GM19239 (cell line): Measurements from ENCODE around the gene CMKLR1.

ENCODE experiments used
- DNase-seq: peaks from one replicate; pipeline ENCODE4 v3.0.0; 2011; ENCODE audit warnings: low spot score; ENCODE audit not compliant: insufficient read length
- FAIRE-seq: peaks from 2 replicates; lab custom pipeline; 2011; peaks lifted over from hg19 to GRCh38; lab: Jason Lieb, UNC

CMKLR1 gene

DNA sequence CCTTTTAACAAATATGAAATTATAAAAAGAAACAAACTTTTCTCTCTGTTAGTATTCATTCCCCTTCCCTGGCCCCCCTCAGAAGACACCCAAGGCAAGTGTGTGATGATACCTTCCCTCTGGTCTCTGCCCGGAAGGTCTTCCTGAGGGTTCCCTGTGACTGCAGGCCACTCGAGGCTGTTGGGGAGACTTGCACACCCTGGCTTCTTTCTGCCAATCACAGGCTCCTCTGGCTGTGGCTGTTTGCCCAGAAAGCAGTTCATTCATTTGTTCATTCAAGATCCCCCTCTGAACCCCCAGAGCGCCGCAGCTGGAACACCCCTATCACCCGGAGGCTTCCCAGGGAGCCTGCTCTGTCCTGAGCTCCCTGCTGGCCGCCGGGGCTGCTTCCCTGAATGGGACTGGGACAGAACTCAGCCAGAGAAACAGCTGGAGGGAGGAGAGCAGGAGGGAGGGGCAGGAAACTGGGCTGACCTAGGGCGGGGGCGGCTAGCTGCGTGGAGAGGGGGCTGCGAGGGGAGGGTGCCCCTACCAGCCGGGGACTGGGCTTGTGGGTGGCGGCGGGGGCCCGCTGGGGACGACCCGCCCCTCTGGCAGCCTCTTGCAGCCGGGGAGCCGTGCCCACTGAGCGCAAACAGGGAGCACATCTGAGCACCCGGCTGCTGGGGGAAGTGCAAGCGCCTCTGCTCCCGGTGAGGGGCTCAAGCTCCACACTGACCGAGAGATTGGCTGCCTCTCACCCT is at the start of gene CMKLR1:
Gene CMKLR1, minus strand, starts transcription at position 397 of the 743 bp plus-strand sequence. CDS start 45,720 bp downstream, outside the sequence.
- no peak for DNase-seq
- FAIRE-seq: no peak

- FAIRE-seq: no peak
These were observed 48.7 kb upstream of the CMKLR1 start for GRCh38 chr12:108387771-108388170.

DNA sequence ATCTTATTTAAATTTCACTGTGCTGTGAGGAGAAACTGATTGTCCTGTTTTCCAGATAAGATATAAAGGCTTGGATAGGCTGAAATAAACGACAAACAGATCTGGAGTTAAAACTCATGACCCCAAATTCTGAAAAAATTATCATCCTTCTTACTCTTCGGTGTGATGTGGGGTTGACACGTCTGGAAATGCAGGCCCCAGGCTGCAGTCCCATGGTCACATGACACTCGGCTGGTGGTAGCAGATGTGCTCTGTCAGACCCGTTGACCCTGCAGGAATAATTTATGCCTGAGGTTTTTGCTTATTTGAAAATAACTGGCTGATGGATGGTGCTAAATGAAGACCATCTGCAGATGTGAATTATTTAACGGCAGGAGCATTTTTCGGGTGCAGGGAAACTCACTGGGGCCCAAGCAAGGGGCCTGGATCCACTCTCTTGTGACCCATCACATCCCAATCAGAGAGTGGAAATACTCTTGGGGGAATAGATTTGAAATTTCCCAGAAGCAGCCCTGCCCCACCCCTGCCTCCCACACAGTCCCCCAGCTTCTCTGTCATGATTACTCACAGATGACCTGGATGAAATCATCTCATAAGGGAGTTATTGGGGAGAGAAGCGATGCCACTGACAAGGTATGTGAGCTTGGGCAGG is 47.7 kb upstream of the CMKLR1 start:
- no peak for DNase-seq
- FAIRE-seq: no peak

More at GRCh38 chr12:108387771-108388170, 48.7 kb upstream of the CMKLR1 start:
- no peak for DNase-seq

GRCh38 chr12:108382437-108382801 is 43.3 kb upstream of the CMKLR1 start:
- no peak for FAIRE-seq
- no peak for DNase-seq

GRCh38 chr12:108381787-108382436 is 42.8 kb upstream of the CMKLR1 start:
- FAIRE-seq (no peak), DNase-seq (no peak)

DNA sequence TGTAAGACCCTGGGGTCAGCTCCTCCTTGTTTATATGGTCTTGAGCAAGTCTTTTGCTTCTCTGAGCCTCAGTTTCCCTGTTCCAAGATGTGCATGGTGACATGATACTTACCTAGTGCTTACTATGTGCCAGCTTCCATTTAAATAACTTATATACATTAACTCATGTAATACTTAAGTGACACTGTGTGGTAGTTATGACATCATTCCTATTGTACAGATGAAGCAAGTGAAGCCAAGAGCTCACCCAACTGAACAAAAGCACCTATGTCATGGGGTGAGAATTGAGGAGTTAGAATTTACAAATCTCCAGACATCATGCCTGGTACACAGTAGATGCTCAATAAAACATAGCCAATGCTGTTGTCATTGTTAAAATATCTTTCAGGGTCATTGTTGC is 41.3 kb upstream of the CMKLR1 start:
- DNase-seq (no peak), FAIRE-seq (no peak)

DNA sequence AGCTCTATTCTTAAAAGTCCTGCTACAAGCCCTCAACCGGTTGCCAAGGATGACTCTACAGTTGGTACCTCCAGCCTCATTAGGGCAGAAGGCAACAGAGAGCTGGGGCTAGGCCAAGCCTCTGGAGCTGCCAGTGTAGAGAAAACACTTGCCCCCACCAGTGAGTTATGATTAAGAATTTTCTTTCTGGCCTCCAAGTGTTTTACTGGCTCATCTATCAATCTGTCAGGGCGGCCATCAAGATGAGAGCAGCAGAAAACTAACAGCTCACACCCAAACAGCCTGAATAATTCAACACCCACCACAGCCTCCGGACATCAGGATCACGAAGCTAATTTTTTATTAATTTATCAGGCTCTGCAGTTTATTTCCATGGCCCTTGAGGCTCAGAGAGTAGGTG is 40.7 kb upstream of the CMKLR1 start:
- no peak for FAIRE-seq

DNA sequence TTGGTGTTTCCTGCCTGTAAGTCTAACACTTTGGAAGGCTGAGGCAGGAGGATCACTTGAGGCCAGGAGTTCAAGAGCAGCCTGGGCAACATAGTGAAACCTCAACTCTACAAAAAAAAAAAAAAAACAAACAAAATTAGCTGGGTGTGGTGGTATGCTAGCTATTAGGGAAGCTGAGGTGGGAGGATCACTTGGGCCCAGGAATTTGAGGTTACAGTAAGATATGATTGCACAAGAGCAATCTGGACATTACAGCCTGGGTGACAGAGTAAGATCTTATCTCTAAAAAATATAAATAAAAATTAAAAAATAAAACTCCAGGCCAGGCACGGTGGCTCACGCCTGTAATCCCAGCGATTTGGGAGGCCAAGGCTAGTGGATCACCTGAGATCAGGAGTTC is 39.8 kb upstream of the CMKLR1 start:
- DNase-seq (no peak), FAIRE-seq (no peak)

More for the DNA sequence above, 40.7 kb upstream of the CMKLR1 start:
- DNase-seq: no peak

DNA sequence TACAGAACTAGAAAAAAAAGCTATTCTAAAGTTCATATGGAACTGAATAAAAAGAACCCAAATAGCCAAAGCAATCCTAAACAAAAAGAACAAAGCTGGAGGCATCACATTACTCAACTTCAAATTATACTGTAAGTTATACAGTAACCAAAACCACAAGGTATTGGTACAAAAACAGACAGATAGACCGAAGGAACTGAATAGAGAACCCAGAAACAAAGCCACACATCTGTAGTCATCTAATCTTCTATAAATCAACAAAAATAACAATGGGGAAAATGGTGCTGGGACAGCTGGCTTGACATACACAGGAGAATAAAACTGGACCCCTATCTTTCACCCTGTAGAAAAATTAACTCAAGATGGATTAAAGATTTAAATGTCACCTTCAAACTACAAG is 38.1 kb upstream of the CMKLR1 start:
- FAIRE-seq (no peak), DNase-seq (no peak)

DNA sequence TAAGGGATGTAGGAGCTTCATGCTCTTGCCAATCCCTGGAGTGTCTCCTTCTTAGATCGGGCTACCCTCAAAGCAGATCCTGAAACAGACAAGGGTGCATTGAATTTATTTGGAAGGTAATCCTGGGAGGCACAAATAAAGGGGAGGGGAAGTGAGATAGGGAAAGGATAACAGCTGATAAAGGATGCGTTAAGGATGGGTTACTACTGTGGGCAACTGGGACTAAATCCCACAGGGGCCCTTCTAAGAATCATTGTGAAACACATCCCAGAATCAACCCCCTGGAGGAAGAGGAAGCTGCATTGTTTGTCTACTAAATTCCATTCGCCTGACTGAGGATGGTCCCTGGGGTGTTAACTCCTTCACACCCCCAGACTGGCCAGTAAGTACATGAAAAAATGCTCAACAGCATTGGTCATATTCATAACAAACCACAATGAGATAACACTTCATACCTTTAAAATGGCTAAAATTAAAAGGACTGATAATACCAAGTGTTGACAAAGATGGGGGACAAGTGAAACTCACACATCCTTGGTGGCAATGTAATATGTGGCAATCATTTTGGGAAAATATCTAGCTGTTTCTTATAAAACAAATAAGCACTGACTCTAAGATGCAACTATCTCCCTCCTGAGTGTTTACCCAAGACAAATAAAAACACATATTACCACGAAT is 37.0 kb upstream of the CMKLR1 start:
- DNase-seq (no peak), FAIRE-seq (no peak)

DNA sequence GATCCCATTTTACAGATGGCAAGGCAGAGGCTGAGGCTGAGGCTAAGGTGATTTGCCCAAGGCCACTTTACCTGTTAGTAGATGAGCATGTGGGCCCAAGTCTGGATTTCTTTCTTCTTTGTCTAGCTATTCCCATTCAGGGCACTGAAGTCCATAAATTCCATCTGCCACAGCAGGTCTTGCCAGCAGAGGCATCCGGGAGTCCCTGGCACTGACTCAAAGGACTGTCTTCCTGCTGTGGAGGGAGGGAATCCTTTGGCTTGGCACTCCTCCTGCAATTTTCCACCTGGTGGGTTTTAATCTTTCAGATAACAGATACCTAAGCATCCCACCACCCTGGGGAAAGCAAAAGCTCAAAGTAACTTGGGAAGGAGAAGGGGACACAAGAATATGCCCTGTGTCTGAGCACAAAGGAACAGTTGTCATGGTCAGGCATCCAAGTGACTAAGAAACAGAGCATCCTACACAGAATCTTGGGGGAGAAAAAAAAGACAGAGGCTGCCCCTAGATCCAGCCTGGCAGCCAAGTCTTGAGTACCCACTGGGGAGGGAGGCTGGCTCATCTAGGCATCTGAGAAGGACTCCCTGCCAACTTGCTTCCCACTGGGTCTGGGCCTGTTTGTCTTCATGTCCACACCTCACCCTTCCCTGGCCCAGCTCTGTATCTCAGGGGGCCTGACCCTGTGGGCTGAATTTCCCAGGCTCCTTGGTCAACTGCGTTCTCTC is 35.6 kb upstream of the CMKLR1 start:
- no peak for FAIRE-seq

GRCh38 chr12:108373111-108373510 is 34.0 kb upstream of the CMKLR1 start:
- DNase-seq: no peak
- no peak for FAIRE-seq

More for the DNA sequence above, 35.6 kb upstream of the CMKLR1 start:
- DNase-seq: no peak

- no peak for DNase-seq
- FAIRE-seq: no peak
These were observed 32.8 kb upstream of the CMKLR1 start for GRCh38 chr12:108371801-108372344.

GRCh38 chr12:108370415-108370814 is 31.3 kb upstream of the CMKLR1 start:
- DNase-seq: no peak

GRCh38 chr12:108369736-108370396 is 30.8 kb upstream of the CMKLR1 start:
- FAIRE-seq (no peak), DNase-seq (no peak)

More at GRCh38 chr12:108370415-108370814, 31.3 kb upstream of the CMKLR1 start:
- FAIRE-seq: no peak

- DNase-seq (no peak), FAIRE-seq (no peak)
These were observed 29.0 kb upstream of the CMKLR1 start for GRCh38 chr12:108368089-108368488.

DNA sequence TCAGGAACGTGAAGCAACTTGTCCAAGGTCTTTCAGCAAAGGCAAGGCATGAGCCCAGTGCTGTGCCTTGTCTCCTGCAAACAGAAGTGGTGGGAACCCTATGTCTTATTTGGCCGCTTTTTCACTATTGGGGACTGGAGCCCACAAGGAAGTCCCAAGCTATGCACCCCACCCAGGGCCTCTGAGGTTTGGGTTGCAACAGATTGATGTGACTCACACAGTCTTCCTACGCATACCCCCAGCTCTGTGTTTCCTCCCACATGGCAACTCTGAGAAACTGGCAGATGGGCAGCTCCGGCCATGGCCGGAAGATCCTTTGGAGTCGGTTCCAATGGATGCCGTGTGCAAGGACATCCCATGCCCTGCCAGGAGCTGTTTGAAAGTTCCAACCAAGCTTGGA is 28.3 kb upstream of the CMKLR1 start:
- no peak for DNase-seq
- no peak for FAIRE-seq

DNA sequence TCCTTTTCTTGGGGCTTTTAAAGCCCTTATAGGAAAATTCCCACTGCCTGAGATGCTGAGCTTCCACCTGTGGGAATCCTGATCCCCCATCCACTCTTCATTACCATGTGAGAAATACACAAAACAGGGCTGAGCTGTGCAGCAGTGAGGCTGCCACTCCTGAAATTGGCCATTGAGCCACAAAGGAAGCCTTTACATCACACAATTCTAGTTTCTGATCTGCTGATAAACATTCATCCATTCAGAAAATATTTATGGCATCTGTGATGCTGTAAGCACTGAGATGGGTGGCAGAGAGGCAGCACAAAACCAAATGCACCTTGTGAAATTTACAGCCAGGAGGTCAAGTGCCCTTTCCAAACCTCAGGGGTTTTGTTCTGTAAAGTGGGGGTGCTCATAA is 26.2 kb upstream of the CMKLR1 start:
- no peak for DNase-seq
- FAIRE-seq: no peak

GRCh38 chr12:108364879-108365278 is 25.8 kb upstream of the CMKLR1 start:
- DNase-seq: no peak
- no peak for FAIRE-seq
